Mesendoderm (in vitro differentiated cells): ENCODE data around the gene GLT1D1.

ENCODE experiments used
- DNase-seq: peaks from one replicate; pipeline ENCODE4 v3.0.0; 2013
- H2AK5ac ChIP-seq: 2 replicates; pipeline ENCODE4 v1.6.1; 2013; ENCODE audit warnings: low read length, inconsistent platforms
- H2BK120ac ChIP-seq: 2 replicates; pipeline ENCODE4 v1.6.1; 2013; ENCODE audit warnings: low read depth, mild to moderate bottlenecking, low read length, moderate library complexity, mixed read lengths
- H2BK15ac ChIP-seq: replicated peaks from 2 replicates; pipeline ENCODE4 v1.6.1; 2013; ENCODE audit warnings: low read depth, mild to moderate bottlenecking, moderate library complexity
- H2BK5ac ChIP-seq: 2 replicates; pipeline ENCODE4 v1.6.1; 2013; ENCODE audit warnings: low read length, inconsistent platforms
- H3K18ac ChIP-seq: 2 replicates; pipeline ENCODE4 v1.6.1; 2013; ENCODE audit warnings: mild to moderate bottlenecking, low read length, mixed read lengths
- H3K23ac ChIP-seq: one replicate; pipeline ENCODE4 v1.6.1; 2013; ENCODE audit warnings: low read length
- H3K27ac ChIP-seq: 2 replicates; pipeline ENCODE4 v1.5.1; 2013; ENCODE audit warnings: low read depth, mild to moderate bottlenecking, inconsistent platforms, low read length, moderate library complexity
- H3K27me3 ChIP-seq: 2 replicates; pipeline ENCODE4 v1.6.1; 2013; ENCODE audit warnings: low read length, control low read depth, mild to moderate bottlenecking, inconsistent platforms; ENCODE audit not compliant: insufficient read depth, poor library complexity
- H3K36me3 ChIP-seq: 2 replicates; pipeline ENCODE4 v1.6.1; 2013; ENCODE audit warnings: low read length, inconsistent platforms; ENCODE audit not compliant: control insufficient read depth, insufficient read depth
- H3K4ac ChIP-seq: one replicate; pipeline ENCODE4 v1.6.1; 2013; ENCODE audit warnings: low read depth, mild to moderate bottlenecking, low read length, moderate library complexity
- H3K4me1 ChIP-seq: 2 replicates; pipeline ENCODE4 v1.6.1; 2013; ENCODE audit warnings: low read depth, low read length, inconsistent platforms; ENCODE audit not compliant: control insufficient read depth
- H3K4me2 ChIP-seq: 2 replicates; pipeline ENCODE4 v1.6.1; 2013; ENCODE audit warnings: low read length
- H3K4me3 ChIP-seq: 2 replicates; pipeline ENCODE4 v1.5.1; 2013; ENCODE audit warnings: mild to moderate bottlenecking, low read length
- H3K56ac ChIP-seq: one replicate; pipeline ENCODE4 v1.6.1; 2013; ENCODE audit warnings: low read length
- H3K79me1 ChIP-seq: 2 replicates; pipeline ENCODE4 v1.6.1; 2013; ENCODE audit warnings: low read length, inconsistent platforms
- H3K79me2 ChIP-seq: 2 replicates; pipeline ENCODE4 v1.6.1; 2013; ENCODE audit warnings: mild to moderate bottlenecking, low read length; ENCODE audit not compliant: control insufficient read depth, insufficient read depth
- H3K9ac ChIP-seq: 2 replicates; pipeline ENCODE4 v1.6.1; 2013; ENCODE audit warnings: low read length, inconsistent platforms
- H4K5ac ChIP-seq: one replicate; pipeline ENCODE4 v1.6.1; 2013; ENCODE audit warnings: low read length
- H4K8ac ChIP-seq: one replicate; pipeline ENCODE4 v1.6.1; 2013; ENCODE audit warnings: low read depth, mild to moderate bottlenecking, control low read depth, low read length, moderate library complexity
- WGBS: extraction: QIAGEN DNeasy Blood & Tissue Kit; methylation state at CpG from one replicate; pipeline ENCODE4 v1.1.7; 2013; ENCODE audit warnings: low lambda C conversion rate, missing lambda C conversion rate; ENCODE audit not compliant: insufficient coverage; ENCODE audit errors: extremely low coverage; 5-methylcytosine and 5-hydroxymethylcytosine counted together

GLT1D1 gene

DNA sequence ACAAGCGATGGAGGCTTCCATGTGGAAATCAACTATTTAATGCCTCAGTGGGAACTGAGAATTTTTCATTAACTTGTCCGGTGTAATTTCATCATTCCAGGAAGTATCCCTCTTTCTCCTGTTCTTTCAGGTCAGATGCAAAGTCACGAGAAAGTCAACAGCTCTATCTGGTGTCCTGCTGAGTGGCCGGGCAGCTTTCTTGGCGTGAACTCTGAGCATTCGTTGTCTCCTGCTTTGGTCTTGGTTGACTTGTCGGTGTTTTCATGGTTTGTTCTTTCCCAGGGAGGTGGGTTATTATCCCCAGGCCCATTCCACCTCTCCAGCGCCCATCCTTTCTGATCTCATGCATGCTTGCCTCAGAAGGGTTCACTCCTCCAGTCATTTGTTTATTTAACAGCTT, 149.1 kb downstream of the GLT1D1 start:
- no peak overlapping the region for H3K4me3 ChIP-seq
- no peaks in the 10 kb centered on the region for H3K36me3 ChIP-seq
- H3K18ac ChIP-seq: no peak overlapping the region
- no peak for DNase-seq
- no peaks in the 10 kb centered on the region for H3K79me1 ChIP-seq
- H3K27me3 ChIP-seq: no peaks in the 10 kb centered on the region
- no peak overlapping the region for H2BK120ac ChIP-seq
- no peaks in the 10 kb centered on the region for H3K79me2 ChIP-seq
- no peak overlapping the region for H4K5ac ChIP-seq
- no peak overlapping the region for H3K56ac ChIP-seq
- H3K4ac ChIP-seq: no peak overlapping the region
- no peak overlapping the region for H3K9ac ChIP-seq
- no peak overlapping the region for H3K27ac ChIP-seq
- H2BK5ac ChIP-seq: no peak overlapping the region
- no CpG with 5 or more reads among the region's 8 CpGs for WGBS
- H2AK5ac ChIP-seq: no peak overlapping the region
- no peak overlapping the region for H2BK15ac ChIP-seq
- H3K4me1 ChIP-seq: no peaks in the 10 kb centered on the region
- H3K23ac ChIP-seq: no peak overlapping the region
- H3K4me2 ChIP-seq: no peak overlapping the region
- H4K8ac ChIP-seq: no peak overlapping the region

DNA sequence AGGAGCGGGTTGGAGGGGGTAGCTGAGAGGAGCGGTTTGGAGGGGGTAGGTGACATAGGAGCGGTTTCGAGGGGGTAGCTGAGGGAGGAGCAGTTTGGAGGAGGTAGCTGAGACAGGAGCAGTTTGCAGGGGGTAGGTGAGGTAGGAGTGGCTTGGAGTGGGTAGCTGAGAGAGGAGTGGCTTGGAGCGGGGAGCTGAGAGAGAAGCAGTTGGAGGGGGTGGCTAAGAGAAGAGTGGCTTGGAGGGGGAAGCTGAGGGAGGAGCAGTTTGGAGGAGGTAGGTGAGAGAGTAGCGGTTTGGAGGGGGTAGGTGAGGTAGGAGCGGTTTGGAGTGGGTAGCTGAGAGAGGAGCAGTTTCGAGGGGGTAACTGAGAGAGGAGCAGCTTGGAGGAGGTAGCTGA, 152.1 kb downstream of the GLT1D1 start:
- no peak overlapping the region for H3K27ac ChIP-seq
- no peak overlapping the region for H4K5ac ChIP-seq
- no peak overlapping the region for H2BK15ac ChIP-seq
- no peak overlapping the region for H3K9ac ChIP-seq
- H4K8ac ChIP-seq: no peak overlapping the region
- H3K23ac ChIP-seq: no peak overlapping the region
- no peak overlapping the region for H3K4ac ChIP-seq
- H3K4me3 ChIP-seq: no peak overlapping the region
- H3K79me1 ChIP-seq: no peaks in the 10 kb centered on the region
- no peak overlapping the region for H2BK5ac ChIP-seq
- no peaks in the 10 kb centered on the region for H3K4me1 ChIP-seq
- H3K18ac ChIP-seq: no peak overlapping the region
- no CpG with 5 or more reads among the region's 8 CpGs for WGBS
- H2BK120ac ChIP-seq: no peak overlapping the region
- no peak overlapping the region for H2AK5ac ChIP-seq
- no peaks in the 10 kb centered on the region for H3K36me3 ChIP-seq
- no peaks in the 10 kb centered on the region for H3K27me3 ChIP-seq
- H3K56ac ChIP-seq: no peak overlapping the region
- H3K79me2 ChIP-seq: no peaks in the 10 kb centered on the region
- no peak for DNase-seq
- no peak overlapping the region for H3K4me2 ChIP-seq

DNA sequence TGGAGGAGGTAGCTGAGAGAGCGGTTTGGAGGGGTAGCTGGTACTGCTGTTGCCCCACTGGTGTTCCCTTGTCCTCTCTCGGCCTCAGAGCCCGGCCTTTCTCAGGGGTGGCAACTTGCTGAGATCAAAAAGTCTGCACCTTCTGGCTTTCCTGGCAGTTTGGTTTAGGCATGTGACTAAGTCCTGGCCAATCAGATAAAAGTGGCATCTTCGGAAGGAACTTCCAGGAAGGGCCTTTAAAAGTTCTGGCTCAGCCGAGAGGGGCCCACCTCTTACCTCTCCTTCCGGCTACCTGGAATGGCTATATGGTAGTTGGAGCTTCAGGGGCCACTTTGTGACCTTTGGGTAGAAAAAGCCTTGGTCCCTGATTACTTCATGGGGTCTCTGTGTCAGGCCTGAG, 152.6 kb downstream of the GLT1D1 start:
- no peaks in the 10 kb centered on the region for H3K79me1 ChIP-seq
- H3K36me3 ChIP-seq: no peaks in the 10 kb centered on the region
- H3K9ac ChIP-seq: no peak overlapping the region
- H2BK15ac ChIP-seq: no peak overlapping the region
- H3K56ac ChIP-seq: no peak overlapping the region
- H4K8ac ChIP-seq: no peak overlapping the region
- no CpG with 5 or more reads among the region's 6 CpGs for WGBS
- H3K4me3 ChIP-seq: no peak overlapping the region
- no peak overlapping the region for H3K4me2 ChIP-seq
- H3K4me1 ChIP-seq: no peaks in the 10 kb centered on the region
- no peak for DNase-seq
- H3K23ac ChIP-seq: no peak overlapping the region
- no peaks in the 10 kb centered on the region for H3K27me3 ChIP-seq
- H2BK5ac ChIP-seq: no peak overlapping the region
- H3K4ac ChIP-seq: no peak overlapping the region
- H4K5ac ChIP-seq: no peak overlapping the region
- no peaks in the 10 kb centered on the region for H3K79me2 ChIP-seq
- no peak overlapping the region for H3K27ac ChIP-seq
- no peak overlapping the region for H2AK5ac ChIP-seq
- H2BK120ac ChIP-seq: no peak overlapping the region
- H3K18ac ChIP-seq: no peak overlapping the region

DNA sequence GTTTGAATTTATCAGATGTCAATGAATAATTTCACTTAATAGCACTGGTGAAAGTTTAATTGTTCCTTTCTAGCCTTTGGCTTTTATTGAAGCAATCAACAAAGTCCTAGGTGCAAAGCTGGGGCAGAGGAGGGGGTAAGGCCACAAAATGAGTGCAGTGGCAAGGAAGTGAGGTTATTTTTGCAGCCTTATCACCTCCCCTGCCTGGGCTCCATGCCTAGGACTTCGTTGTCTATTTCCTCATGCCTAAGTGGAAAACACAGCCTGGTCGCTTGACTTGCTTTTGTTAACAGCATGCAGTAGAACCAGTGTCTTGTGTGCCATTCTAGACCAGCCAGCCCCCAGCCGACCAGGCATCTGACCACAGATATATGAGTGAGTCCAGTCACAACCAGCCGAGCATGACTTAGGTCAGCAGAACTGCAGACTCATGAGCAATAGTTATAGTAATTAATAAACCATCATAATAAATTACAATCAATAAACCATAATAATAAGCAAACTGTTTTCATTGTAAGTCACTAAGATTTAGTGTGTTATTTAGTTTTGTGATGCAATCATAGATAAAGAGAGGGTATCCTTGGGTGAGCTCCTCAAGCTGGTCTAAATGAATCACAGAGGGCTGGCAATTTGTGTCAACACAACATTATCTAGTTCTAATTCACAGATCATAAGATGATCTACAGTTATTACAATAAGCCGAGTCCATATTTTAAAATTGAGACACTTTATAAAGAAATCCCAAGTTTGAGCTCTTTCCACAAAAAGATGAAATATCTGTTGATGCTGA, 156.8 kb downstream of the GLT1D1 start:
- no peak overlapping the region for H2BK120ac ChIP-seq
- no peaks in the 10 kb centered on the region for H3K79me1 ChIP-seq
- no peak overlapping the region for H3K56ac ChIP-seq
- no peaks in the 10 kb centered on the region for H3K36me3 ChIP-seq
- no peak overlapping the region for H3K9ac ChIP-seq
- no peak overlapping the region for H3K23ac ChIP-seq
- no peaks in the 10 kb centered on the region for H3K79me2 ChIP-seq
- no peak overlapping the region for H3K4ac ChIP-seq
- no peak overlapping the region for H2BK15ac ChIP-seq
- H3K4me2 ChIP-seq: no peak overlapping the region
- H2AK5ac ChIP-seq: no peak overlapping the region
- no peaks in the 10 kb centered on the region for H3K4me1 ChIP-seq
- no peak overlapping the region for H4K8ac ChIP-seq
- H2BK5ac ChIP-seq: no peak overlapping the region
- no peaks in the 10 kb centered on the region for H3K27me3 ChIP-seq
- H3K18ac ChIP-seq: no peak overlapping the region
- DNase-seq: no peak
- no peak overlapping the region for H3K27ac ChIP-seq
- no peak overlapping the region for H4K5ac ChIP-seq
- no peak overlapping the region for H3K4me3 ChIP-seq
- no CpG with 5 or more reads among the region's 5 CpGs for WGBS

DNA sequence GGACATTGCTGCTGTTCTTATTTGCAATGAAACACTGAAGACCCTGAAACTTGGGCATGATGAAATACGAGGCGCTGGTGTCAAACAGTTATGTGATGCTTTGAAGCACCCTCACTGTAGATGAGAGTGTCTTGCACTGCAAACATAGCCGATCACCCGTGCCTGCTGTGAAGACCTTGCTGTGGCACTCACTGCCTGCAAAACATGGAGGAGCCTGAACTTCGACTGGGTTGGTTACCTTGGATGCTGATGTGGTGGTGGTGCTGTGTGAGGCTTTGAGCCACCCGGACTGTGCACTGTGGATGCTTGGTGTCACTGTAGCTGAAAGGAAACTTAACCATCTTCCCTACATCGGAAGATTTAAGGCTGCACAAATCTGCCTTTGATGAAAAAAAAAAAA, 162.9 kb downstream of the GLT1D1 start:
- H2BK120ac ChIP-seq: no peak overlapping the region
- no peak for DNase-seq
- no peak overlapping the region for H2BK15ac ChIP-seq
- no peaks in the 10 kb centered on the region for H3K27me3 ChIP-seq
- no peak overlapping the region for H3K27ac ChIP-seq
- H2AK5ac ChIP-seq: no peak overlapping the region
- no peaks in the 10 kb centered on the region for H3K4me1 ChIP-seq
- H3K4me2 ChIP-seq: no peak overlapping the region
- H3K79me1 ChIP-seq: no peaks in the 10 kb centered on the region
- H4K5ac ChIP-seq: no peak overlapping the region
- H2BK5ac ChIP-seq: no peak overlapping the region
- no peaks in the 10 kb centered on the region for H3K79me2 ChIP-seq
- no peak overlapping the region for H3K4me3 ChIP-seq
- no peak overlapping the region for H3K9ac ChIP-seq
- no CpG with 5 or more reads among the region's 7 CpGs for WGBS
- H3K36me3 ChIP-seq: no peaks in the 10 kb centered on the region
- no peak overlapping the region for H3K56ac ChIP-seq
- no peak overlapping the region for H3K23ac ChIP-seq
- H4K8ac ChIP-seq: no peak overlapping the region
- no peak overlapping the region for H3K4ac ChIP-seq
- no peak overlapping the region for H3K18ac ChIP-seq

DNA sequence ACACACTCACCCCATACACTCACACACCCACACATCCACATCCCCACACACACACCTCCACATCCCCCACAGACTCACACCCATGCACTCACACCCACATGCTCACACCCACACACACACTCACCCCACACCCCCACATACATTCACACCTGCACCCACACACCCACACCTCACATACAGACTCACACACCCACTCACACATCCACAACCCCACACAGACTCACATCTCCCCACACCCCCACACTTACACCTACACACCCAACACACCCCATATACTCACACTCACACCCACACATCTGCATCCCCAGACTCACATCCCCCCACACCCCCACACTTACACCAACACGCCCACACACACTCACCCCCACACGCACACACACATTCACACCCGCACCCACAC, 171.8 kb downstream of the GLT1D1 start:
- Histone ChIP-seq H4K5ac (no peak overlapping the region), H3K4me3 (no peak overlapping the region)
- WGBS: no CpG with 5 or more reads among the region's 3 CpGs

More for the DNA sequence above, 171.8 kb downstream of the GLT1D1 start:
- Histone ChIP-seq H3K36me3 (no peaks in the 10 kb centered on the region), H3K79me2 (no peaks in the 10 kb centered on the region), H3K27me3 (no peaks in the 10 kb centered on the region), H3K9ac (no peak overlapping the region), H3K27ac (no peak overlapping the region), H3K4me1 (no peaks in the 10 kb centered on the region), H2AK5ac (no peak overlapping the region), H2BK15ac (no peak overlapping the region), H3K18ac (no peak overlapping the region), H2BK5ac (no peak overlapping the region), H3K4me2 (no peak overlapping the region), H3K4ac (no peak overlapping the region), H3K23ac (no peak overlapping the region), H2BK120ac (no peak overlapping the region), H3K56ac (no peak overlapping the region), H4K8ac (no peak overlapping the region), H3K79me1 (no peaks in the 10 kb centered on the region)
- DNase-seq: no peak
